K562 (cell line): ENCODE measurements around the gene OR8U1. TPM values are rescaled to one million over a fixed set of nuclear protein-coding genes. Genes with fewer than 3 reads are reported as not detected.

ENCODE experiments used
- ATAC-seq: fragments of 200-7000 bp; cut with Tn5 transposase; 3 replicates; pipeline ENCODE4 v1.9.1; 2020; ENCODE audit warnings: moderate library complexity
- BruUV-seq: library from RNA; stranded (reverse); fragments of 400-500 nt; replicated peaks from 2 replicates; lab custom pipeline; 2021; lab: Mats Ljungman, UMichigan
- CTCF ChIA-PET: fragments of 300-600 bp; formaldehyde crosslinking; extraction: SDS; loops from one replicate; lab custom pipeline; 2021; ENCODE audit warnings: low intra/inter-chr PET ratio; lab: Yijun Ruan, JAX
- POLR2A ChIA-PET: fragments of 300-600, 350-650 bp; sonication (Branson Sonifier 250); formaldehyde crosslinking; extraction: SDS; loops from one replicate; lab custom pipeline; 2021; ENCODE audit warnings: antibody characterized with exemption, inconsistent platforms; lab: Yijun Ruan, JAX
- DNase-seq, 4 experiments: peaks; one replicate each; pipeline versions ENCODE4 v3.0.0 to v3.0.0-alpha.2; 2011 to 2018; ENCODE audit warnings: low spot score in 3 of 4, mixed read lengths in 3 of 4; ENCODE audit errors: extremely low read depth in 1 of 4
- FAIRE-seq: peaks from 2 replicates; lab custom pipeline; 2011; peaks lifted over from hg19 to GRCh38; lab: Jason Lieb, UNC
- H2AFZ ChIP-seq: 2 replicates; pipeline ENCODE4 v1.6.0; 2011; ENCODE audit warnings: low read depth, low read length, control low read depth, inconsistent platforms
- H3K27ac ChIP-seq: fragments of 200-600 bp; 3 replicates; pipeline ENCODE4 v1.8.0; 2011; ENCODE audit warnings: low read depth, mild to moderate bottlenecking, control low read depth, inconsistent platforms, low read length, moderate library complexity, mixed read lengths; ENCODE audit errors: extremely low read depth
- H3K27me3 ChIP-seq, 2 experiments: fragments of 300-600 bp in 1 of 2; 2 replicates in 1 of 2; 3 replicates in 1 of 2; pipeline versions ENCODE4 v1.6.0 to v1.8.0; 2011; ENCODE audit warnings: inconsistent platforms in 2 of 2, low read length in 2 of 2, mild to moderate bottlenecking in 1 of 2, mixed read lengths in 1 of 2, moderate library complexity in 1 of 2; ENCODE audit not compliant: control insufficient read depth in 2 of 2, insufficient read depth in 2 of 2
- H3K36me3 ChIP-seq: fragments of 300-600 bp; 3 replicates; pipeline ENCODE4 v1.8.0; 2011; ENCODE audit warnings: mild to moderate bottlenecking, low read length, inconsistent platforms; ENCODE audit not compliant: control insufficient read depth, insufficient read depth
- H3K4me1 ChIP-seq, 2 experiments: fragments of 200-600 bp in 1 of 2; replicated peaks in 1 of 2; 2 replicates in 1 of 2; 3 replicates in 1 of 2; pipeline versions ENCODE4 v1.5.1 to v1.8.0; 2011; ENCODE audit warnings: inconsistent platforms in 2 of 2, low read length in 2 of 2, mild to moderate bottlenecking in 1 of 2, mixed read lengths in 1 of 2, moderate library complexity in 1 of 2; ENCODE audit not compliant: control insufficient read depth in 2 of 2, insufficient read depth in 2 of 2
- H3K4me2 ChIP-seq: 2 replicates; pipeline ENCODE4 v1.6.1; 2011; ENCODE audit warnings: low read length, control low read depth, inconsistent platforms, mixed read lengths; ENCODE audit not compliant: insufficient read depth
- H3K4me3 ChIP-seq: fragments of 200-600 bp; sonication (generic), shearing (Covaris generic); 2 replicates; pipeline ENCODE4 v1.5.1; 2016; ENCODE audit warnings: control low read depth, inconsistent platforms
- H3K79me2 ChIP-seq: fragments of 200-600 bp; 3 replicates; pipeline ENCODE4 v1.8.0; 2011; ENCODE audit warnings: low read length, inconsistent platforms; ENCODE audit not compliant: control insufficient read depth, insufficient read depth
- H3K9ac ChIP-seq, 2 experiments: 2 replicates each; pipeline versions ENCODE4 v1.6.0 to v1.6.1; 2011; ENCODE audit warnings: low read depth in 2 of 2, low read length in 2 of 2, control low read depth in 1 of 2, inconsistent platforms in 1 of 2, mild to moderate bottlenecking in 1 of 2, mixed read lengths in 1 of 2; ENCODE audit not compliant: insufficient read depth in 1 of 2
- H3K9me1 ChIP-seq: one replicate; pipeline ENCODE4 v1.6.0; 2011; ENCODE audit warnings: inconsistent platforms, mild to moderate bottlenecking, low read length, moderate library complexity; ENCODE audit not compliant: control insufficient read depth, insufficient read depth
- H3K9me3 ChIP-seq: replicated peaks from 2 replicates; pipeline ENCODE4 v1.5.1; 2011; ENCODE audit warnings: low read depth, low read length, inconsistent platforms; ENCODE audit not compliant: control insufficient read depth, insufficient read depth
- H4K20me1 ChIP-seq: replicated peaks from 2 replicates; pipeline ENCODE4 v1.6.1; 2011; ENCODE audit warnings: low read length, inconsistent platforms, mixed read lengths; ENCODE audit not compliant: control insufficient read depth, insufficient read depth
- HMGN3 ChIP-seq: IDR thresholded peaks from 2 replicates; pipeline ENCODE4 v1.6.1; 2011; ENCODE audit warnings: borderline replicate concordance, low read depth, mild to moderate bottlenecking, mixed read lengths, low read length; ENCODE audit not compliant: insufficient read length; ENCODE audit errors: extremely low read depth
- PCBP1 ChIP-seq: fragments of 200-400 bp; formaldehyde crosslinking; IDR thresholded peaks from 2 replicates; pipeline ENCODE4 v1.6.1; 2018; ENCODE audit warnings: mild to moderate bottlenecking, low read depth, low read length; ENCODE audit not compliant: poor library complexity, severe bottlenecking
- POLR2G ChIP-seq: fragments of 200-400 bp; formaldehyde crosslinking; IDR thresholded peaks from 2 replicates; pipeline ENCODE4 v1.6.1; 2017; ENCODE audit warnings: low read depth, mild to moderate bottlenecking, antibody characterized with exemption, low read length, moderate library complexity
- U2AF1 ChIP-seq: fragments of 200-400 bp; formaldehyde crosslinking; optimal IDR thresholded peaks from 2 replicates; pipeline ENCODE3; 2017; ENCODE audit warnings: mild to moderate bottlenecking, low read depth, low read length, moderate library complexity
- ZNF384 ChIP-seq: IDR thresholded peaks from 2 replicates; pipeline ENCODE4 v1.6.1; 2012; ENCODE audit warnings: low read depth, low read length, improper control_type of control experiment
- WGBS: fragments of 100-300 bp; shearing (Covaris generic); methylation state at CpG from one replicate; pipeline ENCODE4 v1.1.6; 2016; ENCODE audit warnings: low coverage, mixed read lengths; ENCODE audit not compliant: insufficient coverage; ENCODE audit errors: missing lambda C conversion rate; 5-methylcytosine and 5-hydroxymethylcytosine counted together
- in situ Hi-C: fragments of 300-500 bp; cut with MboI; formaldehyde crosslinking; loops from 4 replicates; pipeline ENCODE4 v1.15.0; 2018; ENCODE audit warnings: inconsistent platforms, mixed read lengths
- intact Hi-C: fragments of 100-400 bp; cut with micrococcal nuclease; formaldehyde crosslinking; loops from 2 replicates; pipeline ENCODE4 v1.14.2; 2022
- polyA plus RNA-seq, 8 experiments: library from polyadenylated mRNA; depleted of rRNA in 4 of 8; stranded (reverse) in 5 of 8; unstranded in 3 of 8; fragments of >200 nt; fragmentation: Nextera tagmentation in 2 of 8; fragmentation: Illumina TruSeq in 1 of 8; extraction: Ambion mirVana in 2 of 8; extraction: Trizol in 1 of 8; gene quantifications; 2 replicates each; pipeline versions ENCODE4 v1.2.1 to v1.2.3, GENCODE V29; 2011 to 2014; ENCODE audit warnings: inconsistent platforms in 1 of 8, missing spikeins in 1 of 8
- total RNA-seq, 7 experiments: library from RNA; depleted of rRNA in 6 of 7; stranded (reverse); fragments of >200 nt in 6 of 7; fragmentation: Illumina TruSeq in 2 of 7; extraction: Trizol in 2 of 7; gene quantifications; 2 replicates each; pipeline versions ENCODE4 v1.2.1 to v1.2.3, GENCODE V29; 2011 to 2021; ENCODE audit warnings: low replicate concordance in 1 of 7
- TF ChIP-seq, protein P1 (sequence below): fragments of 250-450 bp; sonication (Bioruptor Pico); IDR thresholded peaks from 2 replicates; pipeline ENCODE4 v1.9.0; 2021; ENCODE audit warnings: mild to moderate bottlenecking, inconsistent platforms
- TF ChIP-seq, protein P2 (sequence below): fragments of 450-650 bp; IDR thresholded peaks from 2 replicates; pipeline ENCODE4 v1.6.1; 2018; ENCODE audit not compliant: partially characterized antibody

Gene OR8U1
- total and polyA plus RNA-seq, 9 of the 15 experiments (the other 6 are each of a cell fraction or from before 2014, with no cell fraction given): not detected

DNA sequence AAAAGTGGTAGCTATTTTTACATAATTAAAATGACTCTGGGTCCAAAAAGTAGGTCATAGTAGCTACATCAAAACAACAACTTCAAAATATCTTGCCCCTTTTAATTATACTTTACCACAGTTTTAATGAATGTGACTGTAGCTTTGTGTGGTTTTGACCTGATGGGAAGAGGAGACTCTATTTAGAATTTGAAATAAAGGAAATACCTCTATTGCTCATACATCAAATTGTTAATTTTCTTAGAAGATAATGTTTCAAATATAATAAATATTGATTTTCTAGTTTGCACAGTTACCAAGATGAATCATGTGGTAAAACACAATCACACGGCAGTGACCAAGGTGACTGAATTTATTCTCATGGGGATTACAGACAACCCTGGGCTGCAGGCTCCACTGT lies 29.7 kb upstream of the OR8U1 start, which contains the start of gene OR8K1 (continued):
- TF ChIP-seq, protein P1, sequence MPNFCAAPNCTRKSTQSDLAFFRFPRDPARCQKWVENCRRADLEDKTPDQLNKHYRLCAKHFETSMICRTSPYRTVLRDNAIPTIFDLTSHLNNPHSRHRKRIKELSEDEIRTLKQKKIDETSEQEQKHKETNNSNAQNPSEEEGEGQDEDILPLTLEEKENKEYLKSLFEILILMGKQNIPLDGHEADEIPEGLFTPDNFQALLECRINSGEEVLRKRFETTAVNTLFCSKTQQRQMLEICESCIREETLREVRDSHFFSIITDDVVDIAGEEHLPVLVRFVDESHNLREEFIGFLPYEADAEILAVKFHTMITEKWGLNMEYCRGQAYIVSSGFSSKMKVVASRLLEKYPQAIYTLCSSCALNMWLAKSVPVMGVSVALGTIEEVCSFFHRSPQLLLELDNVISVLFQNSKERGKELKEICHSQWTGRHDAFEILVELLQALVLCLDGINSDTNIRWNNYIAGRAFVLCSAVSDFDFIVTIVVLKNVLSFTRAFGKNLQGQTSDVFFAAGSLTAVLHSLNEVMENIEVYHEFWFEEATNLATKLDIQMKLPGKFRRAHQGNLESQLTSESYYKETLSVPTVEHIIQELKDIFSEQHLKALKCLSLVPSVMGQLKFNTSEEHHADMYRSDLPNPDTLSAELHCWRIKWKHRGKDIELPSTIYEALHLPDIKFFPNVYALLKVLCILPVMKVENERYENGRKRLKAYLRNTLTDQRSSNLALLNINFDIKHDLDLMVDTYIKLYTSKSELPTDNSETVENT: no peak

DNA sequence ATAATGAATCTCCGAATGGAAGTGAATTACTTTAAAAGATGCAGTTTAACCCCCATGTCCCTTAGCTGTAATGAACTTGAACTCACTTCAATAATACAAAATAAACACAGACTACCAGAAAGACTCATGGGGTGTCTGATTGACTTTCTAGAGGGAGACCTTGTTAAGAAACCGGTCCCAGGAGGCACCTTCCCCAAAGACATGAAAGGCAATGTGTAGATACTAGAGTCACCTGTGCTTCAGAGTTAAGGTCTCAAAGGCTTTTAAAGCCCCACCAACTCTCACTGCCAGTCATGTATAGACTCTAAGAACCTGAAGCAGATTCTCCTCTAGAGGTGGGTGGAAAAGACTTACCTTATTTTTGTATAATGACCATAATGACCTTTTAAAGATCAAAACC lies 21.4 kb upstream of the OR8U1 start, which contains the start of gene OR8J1:
TSS of gene OR8J1 (plus strand) at position 301 of the 400 bp plus-strand sequence. CDS start 5,956 bp downstream, outside the sequence.
- CTCF ChIA-PET: no interaction called here
- in situ Hi-C loops (no loop called here), intact Hi-C loops (no loop called here)
- no peaks in the 10 kb centered on the region for H3K4me1 ChIP-seq
- 10% methylated on average over 2 of the region's 2 CpGs for WGBS
- no peaks in the 10 kb centered on the region for H4K20me1 ChIP-seq
- TF ChIP-seq ZNF384 (no peak), POLR2G (no peak), U2AF1 (no peak), PCBP1 (no peak), HMGN3 (no peak)
- TF ChIP-seq, protein P2, sequence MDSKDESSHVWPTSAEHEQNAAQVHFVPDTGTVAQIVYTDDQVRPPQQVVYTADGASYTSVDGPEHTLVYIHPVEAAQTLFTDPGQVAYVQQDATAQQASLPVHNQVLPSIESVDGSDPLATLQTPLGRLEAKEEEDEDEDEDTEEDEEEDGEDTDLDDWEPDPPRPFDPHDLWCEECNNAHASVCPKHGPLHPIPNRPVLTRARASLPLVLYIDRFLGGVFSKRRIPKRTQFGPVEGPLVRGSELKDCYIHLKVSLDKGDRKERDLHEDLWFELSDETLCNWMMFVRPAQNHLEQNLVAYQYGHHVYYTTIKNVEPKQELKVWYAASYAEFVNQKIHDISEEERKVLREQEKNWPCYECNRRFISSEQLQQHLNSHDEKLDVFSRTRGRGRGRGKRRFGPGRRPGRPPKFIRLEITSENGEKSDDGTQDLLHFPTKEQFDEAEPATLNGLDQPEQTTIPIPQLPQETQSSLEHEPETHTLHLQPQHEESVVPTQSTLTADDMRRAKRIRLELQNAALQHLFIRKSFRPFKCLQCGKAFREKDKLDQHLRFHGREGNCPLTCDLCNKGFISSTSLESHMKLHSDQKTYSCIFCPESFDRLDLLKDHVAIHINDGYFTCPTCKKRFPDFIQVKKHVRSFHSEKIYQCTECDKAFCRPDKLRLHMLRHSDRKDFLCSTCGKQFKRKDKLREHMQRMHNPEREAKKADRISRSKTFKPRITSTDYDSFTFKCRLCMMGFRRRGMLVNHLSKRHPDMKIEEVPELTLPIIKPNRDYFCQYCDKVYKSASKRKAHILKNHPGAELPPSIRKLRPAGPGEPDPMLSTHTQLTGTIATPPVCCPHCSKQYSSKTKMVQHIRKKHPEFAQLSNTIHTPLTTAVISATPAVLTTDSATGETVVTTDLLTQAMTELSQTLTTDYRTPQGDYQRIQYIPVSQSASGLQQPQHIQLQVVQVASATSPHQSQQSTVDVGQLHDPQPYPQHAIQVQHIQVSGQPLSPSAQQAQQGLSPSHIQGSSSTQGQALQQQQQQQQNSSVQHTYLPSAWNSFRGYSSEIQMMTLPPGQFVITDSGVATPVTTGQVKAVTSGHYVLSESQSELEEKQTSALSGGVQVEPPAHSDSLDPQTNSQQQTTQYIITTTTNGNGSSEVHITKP: no peak
- no peak within 1 kb of the TSS for H3K4me2 ChIP-seq
- ATAC-seq: no peak
- H2AFZ ChIP-seq: no peak within 1 kb of the TSS
- H3K9me1 ChIP-seq: no peaks in the 10 kb centered on the region
- H3K27ac ChIP-seq: no peak within 1 kb of the TSS
- no peak for DNase-seq
- H3K79me2 ChIP-seq: no peaks in the 10 kb centered on the region
- POLR2A ChIA-PET: no interaction called here
- no peak within 1 kb of the TSS for H3K4me3 ChIP-seq
- no peaks in the 10 kb centered on the region for H3K27me3 ChIP-seq
- H3K9me3 ChIP-seq: no peaks in the 10 kb centered on the region
- FAIRE-seq: no peak
- H3K36me3 ChIP-seq: no peaks in the 10 kb centered on the region
- H3K9ac ChIP-seq: no peak within 1 kb of the TSS
- no TSS peak for BruUV-seq
